MM.1S (cell line): Measurements from ENCODE around the gene MUC4.

Experiments used
- EZH2 ChIP-seq: fragments of 300-600 bp; sonication (generic); optimal IDR thresholded peaks from 2 replicates; pipeline ENCODE3; 2017; ENCODE audit warnings: low read depth, mild to moderate bottlenecking, antibody characterized with exemption, low read length, mixed read lengths
- EZH2phosphoT487 ChIP-seq: fragments of 300-600 bp; sonication (generic); IDR thresholded peaks from 2 replicates; pipeline ENCODE4 v1.6.1; 2018; ENCODE audit warnings: antibody characterized with exemption, low read length
- TF ChIP-seq, protein P1 (sequence below): fragments of 300-600 bp; sonication (generic); IDR thresholded peaks from 2 replicates; pipeline ENCODE4 v1.5.1; 2016; ENCODE audit warnings: antibody characterized with exemption, low read length, mixed read lengths

DNA sequence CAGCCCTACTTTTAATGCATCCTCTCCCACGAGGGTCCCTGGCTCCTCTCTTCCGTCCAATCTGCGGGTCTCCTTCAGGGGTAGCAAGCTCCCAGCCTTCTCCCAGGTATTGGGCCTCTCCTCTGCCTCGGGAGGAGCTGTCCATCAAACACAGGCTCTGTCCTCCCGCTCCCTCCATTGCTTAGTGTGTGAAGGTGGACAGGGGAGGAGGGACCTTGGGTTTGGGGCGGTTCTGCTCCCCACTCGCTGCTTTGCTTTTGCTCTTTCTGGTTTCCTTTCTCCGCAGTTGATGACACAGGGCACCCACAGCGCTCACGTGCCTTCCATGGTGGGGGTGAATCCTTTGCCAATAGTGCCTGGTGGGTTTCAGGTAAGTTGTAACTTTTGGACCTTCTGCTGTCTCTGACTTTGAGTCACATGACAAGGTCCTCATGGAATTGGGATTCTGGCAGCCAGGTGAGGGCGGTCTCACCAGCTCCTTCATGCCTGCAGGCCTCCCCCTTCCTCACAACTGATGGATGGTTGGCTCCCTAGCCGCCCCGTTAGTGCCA lies 72.1 kb downstream of the MUC4 start:
- TF ChIP-seq, protein P1, sequence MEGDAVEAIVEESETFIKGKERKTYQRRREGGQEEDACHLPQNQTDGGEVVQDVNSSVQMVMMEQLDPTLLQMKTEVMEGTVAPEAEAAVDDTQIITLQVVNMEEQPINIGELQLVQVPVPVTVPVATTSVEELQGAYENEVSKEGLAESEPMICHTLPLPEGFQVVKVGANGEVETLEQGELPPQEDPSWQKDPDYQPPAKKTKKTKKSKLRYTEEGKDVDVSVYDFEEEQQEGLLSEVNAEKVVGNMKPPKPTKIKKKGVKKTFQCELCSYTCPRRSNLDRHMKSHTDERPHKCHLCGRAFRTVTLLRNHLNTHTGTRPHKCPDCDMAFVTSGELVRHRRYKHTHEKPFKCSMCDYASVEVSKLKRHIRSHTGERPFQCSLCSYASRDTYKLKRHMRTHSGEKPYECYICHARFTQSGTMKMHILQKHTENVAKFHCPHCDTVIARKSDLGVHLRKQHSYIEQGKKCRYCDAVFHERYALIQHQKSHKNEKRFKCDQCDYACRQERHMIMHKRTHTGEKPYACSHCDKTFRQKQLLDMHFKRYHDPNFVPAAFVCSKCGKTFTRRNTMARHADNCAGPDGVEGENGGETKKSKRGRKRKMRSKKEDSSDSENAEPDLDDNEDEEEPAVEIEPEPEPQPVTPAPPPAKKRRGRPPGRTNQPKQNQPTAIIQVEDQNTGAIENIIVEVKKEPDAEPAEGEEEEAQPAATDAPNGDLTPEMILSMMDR, result no peak
- TF ChIP-seq EZH2phosphoT487, result no peak
- no peak for TF ChIP-seq EZH2
